Measurements from ENCODE around the gene KSR2.

- TF ChIP-seq CTCF (conservative IDR thresholded peaks at IDR 0.05; ENCODE audit: low read length) (no peak), EZH2phosphoT487 (IDR thresholded peaks at IDR 0.05; ENCODE audit: borderline replicate concordance, low read depth, low read length) (no peak)
These were observed 446.9 kb downstream of the KSR2 start for GRCh38 chr12:117521867-117522266.

Data from OCI-LY7 (cell line).